HepG2 (cell line): Measurements from ENCODE around the gene PTGR3. TPM values are rescaled to one million over a fixed set of nuclear protein-coding genes. Genes with fewer than 3 reads are reported as not detected.
A peak's percentile ranks its signal among the peaks of the same experiment; 100 is the strongest.

Source experiments
- GTF3A ChIP-seq: sonication (generic); formaldehyde crosslinking; conservative IDR thresholded peaks from 2 replicates; pipeline ENCODE4 v1.4.0; 2020; ENCODE audit warnings: mild to moderate bottlenecking, missing genetic modification reagents
- HMGXB4 ChIP-seq, 2 experiments: sonication (generic) in 1 of 2; formaldehyde crosslinking in 1 of 2; IDR thresholded peaks; 2 replicates each; pipeline versions ENCODE4 v1.4.0 to v1.6.1; 2018 to 2020; ENCODE audit warnings: missing genetic modification reagents in 2 of 2, borderline replicate concordance in 1 of 2, low read depth in 1 of 2, mild to moderate bottlenecking in 1 of 2, missing biosample characterization in 1 of 2
- MAFK ChIP-seq, 2 experiments: IDR thresholded peaks in 1 of 2; conservative IDR thresholded peaks in 1 of 2; 2 replicates each; pipeline ENCODE4 v1.6.1; 2011; ENCODE audit warnings: improper control_type of control experiment in 2 of 2, low read length in 2 of 2
- MED8 ChIP-seq: sonication (generic); formaldehyde crosslinking; IDR thresholded peaks from 2 replicates; pipeline ENCODE4 v1.8.1; 2023; ENCODE audit warnings: mild to moderate bottlenecking, missing genetic modification reagents; ENCODE audit not compliant: insufficient replicate concordance
- NR2C2 ChIP-seq: sonication (generic); formaldehyde crosslinking; IDR thresholded peaks from 2 replicates; pipeline ENCODE4 v1.4.0; 2020; ENCODE audit warnings: missing genetic modification reagents, mild to moderate bottlenecking, moderate library complexity, borderline replicate concordance
- POGK ChIP-seq: sonication (generic); formaldehyde crosslinking; conservative IDR thresholded peaks from 2 replicates; pipeline ENCODE4 v1.8.0; 2022; ENCODE audit warnings: mild to moderate bottlenecking, moderate library complexity, missing genetic modification reagents
- RARA ChIP-seq: IDR thresholded peaks from 2 replicates; pipeline ENCODE4 v1.6.1; 2016; ENCODE audit warnings: missing genetic modification reagents, missing compliant biosample characterization
- RELA ChIP-seq: sonication (generic); formaldehyde crosslinking; IDR thresholded peaks from 2 replicates; pipeline ENCODE4 v1.4.0; 2020; ENCODE audit warnings: missing genetic modification reagents
- THAP9 ChIP-seq: sonication (generic); formaldehyde crosslinking; IDR thresholded peaks from 2 replicates; pipeline ENCODE4; 2020; ENCODE audit warnings: missing genetic modification reagents, mild to moderate bottlenecking, borderline replicate concordance
- ZBTB14 ChIP-seq: sonication (generic); formaldehyde crosslinking; IDR thresholded peaks from 2 replicates; pipeline ENCODE4 v1.4.0; 2020; ENCODE audit warnings: missing genetic modification reagents
- ZBTB8A ChIP-seq: sonication (generic); formaldehyde crosslinking; IDR thresholded peaks from 2 replicates; pipeline ENCODE4 v1.4.0; 2020; ENCODE audit warnings: mild to moderate bottlenecking, low read depth, missing genetic modification reagents, borderline replicate concordance
- ZC3H13 ChIP-seq: sonication (generic); formaldehyde crosslinking; IDR thresholded peaks from 2 replicates; pipeline ENCODE4 v1.8.1; 2023; ENCODE audit warnings: mild to moderate bottlenecking, missing genetic modification reagents, moderate library complexity
- ZNF34 ChIP-seq: sonication (generic); formaldehyde crosslinking; IDR thresholded peaks from 2 replicates; pipeline ENCODE4 v1.4.0; 2020; ENCODE audit warnings: mild to moderate bottlenecking, missing genetic modification reagents, borderline replicate concordance
- ZNF7 ChIP-seq: IDR thresholded peaks from 2 replicates; pipeline ENCODE4 v1.6.1; 2016; ENCODE audit warnings: missing biosample characterization, missing genetic modification reagents
- polyA plus RNA-seq, 8 experiments: library from polyadenylated mRNA; depleted of rRNA in 3 of 8; stranded (reverse) in 7 of 8; unstranded in 1 of 8; fragments of >200 nt; fragmentation: Illumina TruSeq in 4 of 8; extraction: Trizol in 4 of 8; gene quantifications; 2 replicates each; pipeline versions ENCODE4 v1.2.1 to v1.2.3, GENCODE V29; 2011 to 2016; ENCODE audit warnings: low read depth in 4 of 8, missing spikeins in 1 of 8, mixed read lengths in 1 of 8; ENCODE audit not compliant: insufficient read depth in 1 of 8
- total RNA-seq, 5 experiments: library from RNA; depleted of rRNA; stranded (reverse); fragments of >200 nt; fragmentation: Illumina TruSeq; extraction: Trizol; gene quantifications; 2 replicates each; pipeline ENCODE4 v1.2.3, GENCODE V29; 2016; ENCODE audit warnings: low read depth in 1 of 5
- TF ChIP-seq, protein P1 (sequence below): sonication (generic); formaldehyde crosslinking; IDR thresholded peaks from 2 replicates; pipeline ENCODE4 v1.5.0; 2020; ENCODE audit warnings: mild to moderate bottlenecking, missing genetic modification reagents, moderate library complexity
- TF ChIP-seq, protein P2 (sequence below): sonication (generic); formaldehyde crosslinking; IDR thresholded peaks from 2 replicates; pipeline ENCODE4 v1.5.1; 2020; ENCODE audit warnings: missing genetic modification reagents, mild to moderate bottlenecking, borderline replicate concordance

Gene PTGR3
- total and polyA plus RNA-seq, 2 of the 13 experiments (the other 11 are each of a cell fraction or from before 2014, with no cell fraction given): 11.5 to 25.3 TPM

- TF ChIP-seq NR2C2 (CRISPR knock-in tag): 0 out of 2 replicates have a peak, but pooled peaks have one; percentile 2
- 0 out of 2 replicates have a peak, but pooled peaks have one; percentile 22 for TF ChIP-seq THAP9 (CRISPR knock-in tag)
- no peak for TF ChIP-seq RARA (CRISPR knock-in tag)
- TF ChIP-seq MED8: no peak
- TF ChIP-seq, protein P1, sequence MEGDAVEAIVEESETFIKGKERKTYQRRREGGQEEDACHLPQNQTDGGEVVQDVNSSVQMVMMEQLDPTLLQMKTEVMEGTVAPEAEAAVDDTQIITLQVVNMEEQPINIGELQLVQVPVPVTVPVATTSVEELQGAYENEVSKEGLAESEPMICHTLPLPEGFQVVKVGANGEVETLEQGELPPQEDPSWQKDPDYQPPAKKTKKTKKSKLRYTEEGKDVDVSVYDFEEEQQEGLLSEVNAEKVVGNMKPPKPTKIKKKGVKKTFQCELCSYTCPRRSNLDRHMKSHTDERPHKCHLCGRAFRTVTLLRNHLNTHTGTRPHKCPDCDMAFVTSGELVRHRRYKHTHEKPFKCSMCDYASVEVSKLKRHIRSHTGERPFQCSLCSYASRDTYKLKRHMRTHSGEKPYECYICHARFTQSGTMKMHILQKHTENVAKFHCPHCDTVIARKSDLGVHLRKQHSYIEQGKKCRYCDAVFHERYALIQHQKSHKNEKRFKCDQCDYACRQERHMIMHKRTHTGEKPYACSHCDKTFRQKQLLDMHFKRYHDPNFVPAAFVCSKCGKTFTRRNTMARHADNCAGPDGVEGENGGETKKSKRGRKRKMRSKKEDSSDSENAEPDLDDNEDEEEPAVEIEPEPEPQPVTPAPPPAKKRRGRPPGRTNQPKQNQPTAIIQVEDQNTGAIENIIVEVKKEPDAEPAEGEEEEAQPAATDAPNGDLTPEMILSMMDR (CRISPR knock-in tag): peak; percentile 11; the same call in 1 of the 2 replicates
- TF ChIP-seq MAFK (conservative IDR thresholded peaks at IDR 0.05 in 1 of 2, IDR thresholded peaks at IDR 0.05 in 1 of 2; ENCODE audit: low read length in 2 of 2): no peak
- no peak for TF ChIP-seq GTF3A
- TF ChIP-seq RELA (CRISPR knock-in tag): no peak
- TF ChIP-seq ZNF34 (CRISPR knock-in tag): no peak
- TF ChIP-seq ZBTB14 (CRISPR knock-in tag): peak; percentile 66
- TF ChIP-seq, protein P2, sequence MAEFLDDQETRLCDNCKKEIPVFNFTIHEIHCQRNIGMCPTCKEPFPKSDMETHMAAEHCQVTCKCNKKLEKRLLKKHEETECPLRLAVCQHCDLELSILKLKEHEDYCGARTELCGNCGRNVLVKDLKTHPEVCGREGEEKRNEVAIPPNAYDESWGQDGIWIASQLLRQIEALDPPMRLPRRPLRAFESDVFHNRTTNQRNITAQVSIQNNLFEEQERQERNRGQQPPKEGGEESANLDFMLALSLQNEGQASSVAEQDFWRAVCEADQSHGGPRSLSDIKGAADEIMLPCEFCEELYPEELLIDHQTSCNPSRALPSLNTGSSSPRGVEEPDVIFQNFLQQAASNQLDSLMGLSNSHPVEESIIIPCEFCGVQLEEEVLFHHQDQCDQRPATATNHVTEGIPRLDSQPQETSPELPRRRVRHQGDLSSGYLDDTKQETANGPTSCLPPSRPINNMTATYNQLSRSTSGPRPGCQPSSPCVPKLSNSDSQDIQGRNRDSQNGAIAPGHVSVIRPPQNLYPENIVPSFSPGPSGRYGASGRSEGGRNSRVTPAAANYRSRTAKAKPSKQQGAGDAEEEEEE (CRISPR knock-in tag): no peak
- TF ChIP-seq ZC3H13: peak; percentile 59
- TF ChIP-seq ZNF7 (CRISPR knock-in tag): no peak
- TF ChIP-seq POGK (CRISPR knock-in tag): 0 out of 2 replicates have a peak, but pooled peaks have one; percentile 13
- TF ChIP-seq ZBTB8A (CRISPR knock-in tag): no peak
- peak in 1 of 2 experiments; percentile 41; a peak in 2 of 4 replicates for TF ChIP-seq HMGXB4 (CRISPR knock-in tag; IDR thresholded peaks at IDR 0.05; ENCODE audit: borderline replicate concordance in 1 of 2, low read depth in 1 of 2)
Observed at GRCh38 chr18:75208155-75208835, 644 bp downstream of the PTGR3 start (continued).
